ENCODE results near the gene CHI3L1.

Gene CHI3L1

DNA sequence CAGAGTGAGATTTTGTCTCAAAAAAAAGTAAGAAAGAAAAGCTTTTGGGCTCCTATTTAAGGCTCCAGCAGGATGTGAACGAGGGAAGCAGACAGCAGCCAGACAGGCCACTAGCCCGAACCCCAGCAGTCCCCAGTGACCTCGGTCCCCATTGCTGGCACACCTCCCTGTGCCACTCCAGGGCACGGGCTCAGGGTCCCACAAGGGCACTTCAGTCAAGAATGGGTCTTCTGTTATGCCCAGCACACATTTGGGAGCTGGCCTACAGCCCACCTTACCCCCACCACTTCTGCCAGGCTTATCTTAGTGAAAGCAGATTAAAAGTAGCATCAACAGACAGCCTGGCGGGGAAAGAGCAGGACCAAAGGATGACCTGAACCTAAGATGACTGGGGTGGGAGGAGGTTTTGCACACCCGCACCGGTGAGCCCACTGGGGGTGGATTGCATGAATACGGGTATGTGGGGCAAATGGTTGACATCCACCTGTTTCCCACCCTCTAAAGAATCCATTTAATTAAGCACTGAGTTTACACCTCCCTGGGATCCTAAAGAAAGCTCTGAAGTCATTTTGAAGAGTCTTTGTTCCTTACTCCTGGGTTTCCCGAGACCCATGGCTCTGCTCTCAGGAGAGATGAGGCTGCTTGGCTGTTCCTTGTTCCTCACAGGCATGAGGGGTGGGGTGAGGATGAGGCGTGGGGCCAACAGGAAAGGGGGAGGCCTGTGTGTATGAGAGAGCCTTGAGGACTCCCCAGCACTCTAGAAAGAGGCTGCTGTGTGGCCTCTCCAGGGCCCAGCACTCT, 4.7 kb downstream of the CHI3L1 start:
- DNase-seq (ENCODE audit: low read depth), result no peak

DNA sequence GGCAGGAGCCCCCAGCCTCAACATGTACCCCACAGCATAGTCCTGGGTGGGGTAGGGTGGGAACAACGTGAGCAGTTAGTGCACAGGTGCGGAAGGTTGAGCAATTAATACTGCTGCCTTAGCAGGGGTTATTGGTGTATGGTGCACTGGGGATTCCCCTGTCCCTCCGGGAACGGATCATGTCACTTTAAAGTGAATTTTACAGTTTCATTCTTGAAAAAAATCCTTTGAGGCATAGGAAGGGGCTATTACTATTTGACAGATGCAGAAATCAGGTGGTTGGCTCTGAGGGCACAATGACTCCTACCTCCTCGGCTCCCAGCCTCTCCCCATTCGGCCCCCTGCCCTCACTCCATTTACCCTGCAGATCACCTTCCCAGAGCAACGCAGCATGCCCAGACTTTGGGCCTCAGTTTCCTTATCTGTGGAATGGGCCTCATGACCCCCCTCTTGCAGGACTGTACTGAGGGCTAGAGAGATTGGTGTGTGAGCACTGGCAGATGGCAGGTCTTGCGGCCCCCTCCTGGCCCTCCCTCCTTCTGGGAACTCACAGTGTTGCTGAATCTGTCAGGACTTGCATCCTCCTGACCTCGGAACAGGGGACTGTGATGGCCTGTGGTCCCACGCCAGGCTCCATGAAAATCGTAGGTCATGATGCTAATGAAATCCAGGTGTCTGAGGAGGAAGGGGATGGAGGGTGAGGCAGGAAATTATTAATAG, 5.7 kb downstream of the CHI3L1 start:
- no peak for DNase-seq (ENCODE audit: low read depth)

DNA sequence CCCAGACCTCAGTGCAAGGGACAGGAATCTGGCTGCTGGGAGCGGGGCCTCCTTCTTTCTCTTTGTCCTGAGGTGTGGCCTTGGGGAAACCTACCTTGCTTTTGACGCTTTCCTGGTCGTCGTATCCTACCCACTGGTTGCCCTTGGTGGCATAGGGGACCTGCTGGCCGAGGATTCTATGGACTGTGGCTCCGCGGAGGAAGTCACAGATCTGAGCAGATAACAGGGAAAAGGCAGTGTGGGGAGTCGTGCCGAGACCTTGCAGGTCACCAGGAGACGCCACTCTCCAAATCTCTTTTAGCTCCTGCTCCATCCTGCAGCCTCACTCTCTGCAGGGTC, 6.9 kb downstream of the CHI3L1 start:
- no peak for DNase-seq (ENCODE audit: low read depth)

DNA sequence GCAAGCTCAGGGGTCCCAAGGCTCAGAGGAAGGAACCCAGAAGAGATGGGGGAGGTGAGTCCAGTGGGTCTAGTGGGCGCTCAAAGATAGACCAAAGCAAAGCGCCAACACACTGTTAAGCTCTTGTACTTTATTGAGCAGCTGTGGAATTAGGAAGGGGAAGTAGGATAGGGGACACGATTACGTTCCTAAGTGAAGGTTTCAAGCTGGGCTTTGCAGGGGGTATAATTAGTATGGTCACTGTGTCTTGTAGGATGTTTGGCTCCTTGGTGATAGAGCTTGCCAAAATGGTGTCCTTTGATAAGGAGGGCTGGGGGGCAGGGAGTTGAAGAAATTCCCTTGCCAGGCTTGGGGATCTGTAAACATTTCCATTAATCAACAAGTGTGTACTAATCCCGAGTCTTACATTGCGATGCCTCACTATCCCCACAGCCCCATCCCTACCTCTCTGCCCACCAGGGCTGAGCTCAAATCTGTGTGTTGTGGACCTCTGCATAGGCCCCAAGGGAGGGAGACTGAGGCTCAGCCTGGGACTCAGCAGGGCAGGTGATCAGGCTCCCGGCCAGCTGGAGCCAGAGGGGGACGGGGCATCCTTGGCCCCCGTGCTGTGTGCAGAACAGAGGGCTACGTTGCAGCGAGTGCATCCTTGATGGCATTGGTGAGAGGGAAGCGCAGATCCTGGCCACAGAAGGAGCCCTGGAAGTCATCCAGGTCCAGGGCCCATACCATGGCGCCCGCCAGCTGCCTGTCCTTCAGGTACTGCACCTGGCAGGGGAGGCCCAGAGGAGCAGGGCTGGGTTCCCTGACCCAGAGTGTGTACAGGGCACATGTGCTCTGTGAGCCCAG, 7.5 kb downstream of the CHI3L1 start:
- no peak for DNase-seq (ENCODE audit: low read depth)

DNA sequence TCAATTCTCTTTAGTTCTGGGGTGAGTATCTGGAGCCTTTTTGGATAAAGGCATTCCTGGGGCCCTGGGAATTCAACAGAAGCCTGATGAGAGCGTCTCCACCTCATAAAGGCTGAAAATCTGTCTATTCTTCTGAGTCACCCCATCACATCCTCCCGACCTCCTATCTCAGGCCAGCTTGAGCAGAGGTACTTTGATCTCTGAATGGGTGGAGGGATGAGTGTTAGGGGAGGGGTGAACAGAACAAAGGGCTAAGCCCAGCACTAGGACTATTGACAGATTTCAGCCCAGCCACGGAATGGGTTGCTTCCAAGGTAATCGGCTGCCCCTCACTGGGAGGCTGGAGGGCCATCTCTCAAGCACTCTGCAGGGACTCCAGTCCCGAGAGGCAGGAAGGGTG, 8.4 kb downstream of the CHI3L1 start:
- DNase-seq (ENCODE audit: low read depth), result no peak

DNA sequence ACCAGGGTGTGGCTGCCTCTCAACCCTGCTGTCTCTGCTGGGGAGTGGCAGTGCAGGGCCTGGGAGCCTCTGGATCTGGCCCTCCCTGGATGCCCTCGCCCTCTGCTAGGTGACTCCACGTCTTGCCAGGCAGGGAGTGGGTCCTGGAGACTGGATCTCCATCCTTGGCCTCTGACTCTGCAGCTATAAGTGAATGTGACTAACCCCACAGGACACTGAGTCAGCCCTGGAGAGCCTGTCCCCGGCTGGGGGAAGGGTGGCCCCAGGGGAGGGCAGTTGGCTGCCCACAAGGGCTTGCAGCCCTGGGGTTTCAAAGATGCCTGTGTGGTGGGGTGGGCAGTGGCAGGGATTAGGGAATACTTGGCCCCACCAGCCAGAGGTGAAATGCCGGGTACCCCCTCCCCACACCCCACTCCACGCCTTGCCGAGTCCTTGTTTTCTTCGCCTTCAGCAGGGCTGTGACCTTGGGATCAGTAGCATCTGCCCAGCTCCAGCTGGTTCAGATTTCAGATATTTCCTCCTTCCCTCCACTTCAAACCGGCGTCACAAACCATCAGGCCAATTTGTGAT, 8.9 kb downstream of the CHI3L1 start:
- DNase-seq (ENCODE audit: low read depth), result no peak

DNA sequence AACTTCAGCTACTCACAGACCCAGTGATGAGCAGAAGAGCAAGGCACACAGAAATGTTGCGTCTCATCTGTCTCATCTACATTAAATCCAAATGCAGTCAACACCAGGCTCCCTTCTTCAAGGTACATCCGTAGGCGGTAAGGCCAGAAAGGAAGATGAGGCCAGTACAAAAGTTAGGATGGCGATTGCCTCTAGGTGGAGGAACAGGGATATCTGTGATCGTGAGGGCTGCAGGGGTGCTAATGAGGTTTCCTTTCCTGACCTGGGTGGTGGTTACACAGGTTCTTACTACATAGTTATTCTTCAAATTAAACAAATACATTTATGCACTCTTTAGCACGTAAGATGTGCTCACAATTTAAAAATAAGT, 9.5 kb downstream of the CHI3L1 start:
- no peak for DNase-seq (ENCODE audit: low read depth)

DNA sequence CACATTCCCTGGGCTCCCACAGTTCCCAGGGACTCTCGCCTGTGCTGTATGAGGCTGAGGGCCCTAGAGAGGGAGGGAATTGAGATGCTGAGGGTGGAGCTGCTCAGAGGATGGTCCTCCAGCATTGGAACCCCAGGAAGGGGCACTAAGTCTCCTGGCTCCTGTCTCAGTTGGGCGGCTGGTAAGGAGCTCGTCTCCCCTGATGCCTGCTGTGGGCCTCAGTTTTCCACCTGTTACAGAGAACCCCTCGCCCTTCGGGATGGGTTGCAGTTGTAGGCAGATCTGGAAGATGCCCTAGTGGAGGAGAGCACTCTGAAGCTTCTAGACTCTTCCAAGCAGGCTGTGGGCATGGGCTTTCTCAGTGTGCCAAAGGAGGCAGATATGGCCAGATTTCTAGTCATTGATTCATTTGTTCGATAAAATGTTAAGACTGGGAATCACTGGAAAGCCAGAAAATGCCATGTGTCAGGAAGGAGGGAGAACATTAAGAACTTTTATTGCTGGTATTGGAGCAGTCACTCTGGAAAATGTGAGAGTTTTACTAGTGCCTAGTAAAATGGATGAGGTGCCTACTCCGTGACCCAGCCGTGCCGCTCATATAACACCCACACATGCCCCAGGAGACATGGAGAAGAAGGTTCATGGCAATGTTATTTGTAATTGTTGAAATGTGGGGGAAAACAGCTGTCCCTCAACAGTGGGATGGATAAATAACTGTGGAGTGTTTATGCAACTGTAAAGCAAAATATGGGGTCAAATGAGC, 10.1 kb downstream of the CHI3L1 start:
- no peak for DNase-seq (ENCODE audit: low read depth)

DNA sequence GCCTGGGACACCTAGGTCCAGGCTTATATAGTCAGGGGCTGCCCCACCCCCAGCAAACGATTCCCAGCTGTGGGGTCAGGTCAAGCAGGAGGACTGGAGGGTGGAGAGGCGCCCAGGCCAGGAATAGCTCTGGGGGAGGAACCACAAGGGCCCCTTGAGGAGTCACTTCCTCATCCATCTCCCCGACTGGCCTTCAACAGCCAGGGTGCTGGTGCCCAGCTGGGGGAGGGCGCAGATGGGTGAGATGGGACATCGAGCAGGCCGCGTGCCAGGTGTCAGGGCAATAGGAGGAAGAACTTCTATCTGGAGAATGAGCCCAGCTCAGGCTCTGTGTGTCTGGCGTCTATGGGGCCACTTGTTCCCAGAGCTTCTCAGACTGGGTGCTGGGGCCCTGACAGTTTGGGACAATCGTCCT, 10.7 kb downstream of the CHI3L1 start:
- DNase-seq (ENCODE audit: low read depth), result no peak

DNA sequence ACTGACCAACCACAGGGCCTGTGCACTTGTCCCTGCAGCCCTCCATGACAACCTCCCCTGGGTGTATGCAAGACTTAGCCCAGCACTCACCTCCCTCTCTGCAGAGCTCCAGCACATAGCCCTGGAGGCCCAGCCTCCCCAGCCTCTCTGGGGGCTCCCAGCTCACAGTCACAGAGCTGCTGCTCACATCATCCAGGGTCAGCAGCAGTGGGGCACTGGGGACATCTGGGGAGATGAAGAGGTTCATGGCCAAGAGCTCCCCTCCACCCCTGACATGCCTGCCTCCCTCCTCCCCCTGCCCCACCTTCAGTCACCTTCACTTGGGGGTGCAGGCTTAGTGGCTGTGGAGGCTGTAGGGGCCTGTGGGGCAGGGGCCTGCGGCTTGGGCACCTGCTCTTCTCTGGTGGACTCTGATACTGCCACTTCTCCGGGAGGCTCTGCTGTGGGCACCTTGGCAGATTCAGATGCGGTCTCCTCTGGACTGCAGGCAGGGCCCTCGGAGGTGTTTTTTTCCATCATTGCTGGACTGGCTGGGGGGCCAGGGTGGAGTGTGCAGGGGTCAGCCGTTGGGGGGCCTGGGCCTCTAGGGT, 11.2 kb downstream of the CHI3L1 start, which contains the start of gene MYBPH:
TSS of gene MYBPH (minus strand) at position 590 of the 590 bp plus-strand sequence. CDS start at position 519, 71 bp downstream.
- DNase-seq (ENCODE audit: low read depth), result no peak

DNA sequence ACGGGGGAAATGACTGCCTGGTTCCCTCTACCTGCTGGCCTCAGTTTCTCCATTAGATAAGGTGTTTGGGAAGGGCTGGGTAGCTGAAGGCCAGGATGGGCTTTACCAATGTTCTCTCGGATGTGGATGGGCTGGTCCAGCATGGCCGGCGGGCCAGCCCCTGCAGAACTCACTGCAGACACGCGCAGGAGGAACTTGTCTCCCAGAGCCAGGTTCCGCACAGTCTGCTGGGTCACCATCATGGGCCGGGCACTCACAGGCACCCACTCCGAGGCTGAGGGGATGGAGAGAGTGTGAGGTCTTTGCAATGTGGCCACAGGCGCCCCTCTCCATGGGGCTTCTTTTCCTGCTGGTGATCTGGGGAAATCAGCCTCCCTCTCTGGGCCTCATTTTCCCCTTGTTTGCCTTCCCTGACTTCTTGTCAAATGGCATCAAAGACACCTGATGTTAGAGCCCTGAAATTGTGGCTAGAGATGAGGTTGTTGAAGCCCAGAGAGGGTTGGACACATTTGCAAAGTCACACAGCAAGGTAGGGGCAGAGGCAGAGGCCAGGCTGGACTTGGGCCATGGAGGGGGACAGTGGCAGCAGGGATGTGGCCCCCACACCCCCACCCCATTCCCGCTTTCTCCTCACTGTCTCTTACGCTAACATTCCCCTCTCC, 12.0 kb downstream of the CHI3L1 start:
- DNase-seq (ENCODE audit: low read depth), result no peak

DNA sequence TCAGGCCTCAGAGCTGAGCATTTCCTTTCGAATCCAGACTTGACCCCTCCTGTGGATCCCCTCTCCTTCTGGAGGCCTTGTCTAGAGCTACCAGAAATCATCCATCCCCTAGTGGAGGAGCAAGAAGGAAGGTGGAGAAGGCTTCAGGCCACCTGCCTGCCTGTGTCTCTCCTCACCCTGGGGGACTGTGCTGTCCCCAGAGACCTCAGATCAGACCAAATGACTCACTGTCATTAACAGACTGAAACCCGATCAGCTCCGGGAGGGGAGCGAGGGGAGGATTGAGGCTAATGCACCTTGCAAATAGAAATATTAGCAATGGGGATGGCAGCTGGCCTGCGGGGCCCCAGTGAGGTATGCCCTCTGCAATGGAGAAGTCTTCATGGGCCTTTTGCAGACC, 12.9 kb downstream of the CHI3L1 start:
- no peak for DNase-seq (ENCODE audit: low read depth)

DNA sequence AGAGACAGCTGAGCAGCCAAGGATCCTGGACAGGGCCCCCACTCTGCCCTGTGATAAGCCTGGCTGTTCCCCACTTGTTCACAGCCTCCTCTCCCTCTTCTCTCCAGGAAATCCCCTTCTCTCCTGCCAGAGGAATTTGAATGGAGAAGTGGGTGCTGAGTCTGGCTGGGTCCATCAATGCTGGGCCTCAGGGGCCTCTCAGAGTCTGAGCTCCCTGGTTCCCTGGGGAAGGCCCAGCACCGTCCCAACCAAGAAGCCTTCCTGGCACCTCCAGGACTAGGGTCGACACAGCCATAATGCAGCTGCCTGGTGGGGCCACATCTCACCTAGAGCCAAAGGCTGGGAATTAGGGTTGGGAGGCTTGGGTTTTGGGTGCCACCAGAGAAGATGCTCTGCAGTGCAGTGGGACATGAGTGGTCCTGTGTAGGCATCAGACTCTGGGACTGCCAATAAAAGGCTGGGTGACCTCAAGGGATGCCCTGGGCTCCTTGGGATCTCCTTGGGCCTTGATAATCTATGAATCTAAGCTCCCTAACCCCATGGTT, 13.4 kb downstream of the CHI3L1 start:
- DNase-seq (ENCODE audit: low read depth), result no peak

DNA sequence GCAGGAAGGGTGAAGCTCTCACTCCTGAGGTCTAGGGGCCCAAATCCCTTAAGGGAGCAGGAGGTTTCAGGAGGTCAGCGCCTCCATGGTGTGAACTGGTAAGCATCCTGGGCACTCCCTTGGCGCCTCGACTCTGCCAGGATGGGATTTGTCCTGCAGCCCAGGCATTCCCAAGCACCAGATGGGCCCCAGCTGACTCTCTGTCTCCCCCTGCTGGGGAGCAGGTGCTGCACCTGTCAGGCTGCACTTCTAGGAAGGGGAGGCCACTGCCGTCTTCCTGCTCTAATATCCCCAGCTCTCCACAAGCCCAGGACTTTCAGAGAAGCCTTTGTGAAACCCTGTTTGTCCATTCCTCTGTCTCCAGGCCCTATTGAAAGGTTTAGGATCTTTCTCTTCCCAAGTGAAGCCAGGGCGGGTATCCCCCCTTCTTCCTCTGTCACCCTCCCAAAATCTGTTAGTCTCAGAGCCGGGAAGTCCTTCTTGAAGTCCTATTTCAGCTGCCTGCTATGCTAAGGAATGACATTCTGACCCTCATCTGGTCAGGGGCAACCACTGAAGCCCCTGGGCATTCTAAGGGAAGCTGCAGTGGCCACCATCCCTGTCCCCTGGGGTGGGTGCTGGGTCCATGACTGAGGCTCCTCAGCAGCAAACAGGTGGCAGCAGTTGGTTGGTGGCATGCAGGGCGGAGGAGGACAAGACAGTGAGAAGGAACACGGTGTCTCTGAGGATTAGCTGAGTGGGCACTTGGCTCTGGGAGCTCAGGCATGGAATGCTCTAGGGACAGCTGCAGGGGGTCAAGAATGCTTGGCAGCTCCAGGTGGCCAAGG, 14.1 kb downstream of the CHI3L1 start:
- peak; percentile 16 for DNase-seq (ENCODE audit: low read depth)

DNA sequence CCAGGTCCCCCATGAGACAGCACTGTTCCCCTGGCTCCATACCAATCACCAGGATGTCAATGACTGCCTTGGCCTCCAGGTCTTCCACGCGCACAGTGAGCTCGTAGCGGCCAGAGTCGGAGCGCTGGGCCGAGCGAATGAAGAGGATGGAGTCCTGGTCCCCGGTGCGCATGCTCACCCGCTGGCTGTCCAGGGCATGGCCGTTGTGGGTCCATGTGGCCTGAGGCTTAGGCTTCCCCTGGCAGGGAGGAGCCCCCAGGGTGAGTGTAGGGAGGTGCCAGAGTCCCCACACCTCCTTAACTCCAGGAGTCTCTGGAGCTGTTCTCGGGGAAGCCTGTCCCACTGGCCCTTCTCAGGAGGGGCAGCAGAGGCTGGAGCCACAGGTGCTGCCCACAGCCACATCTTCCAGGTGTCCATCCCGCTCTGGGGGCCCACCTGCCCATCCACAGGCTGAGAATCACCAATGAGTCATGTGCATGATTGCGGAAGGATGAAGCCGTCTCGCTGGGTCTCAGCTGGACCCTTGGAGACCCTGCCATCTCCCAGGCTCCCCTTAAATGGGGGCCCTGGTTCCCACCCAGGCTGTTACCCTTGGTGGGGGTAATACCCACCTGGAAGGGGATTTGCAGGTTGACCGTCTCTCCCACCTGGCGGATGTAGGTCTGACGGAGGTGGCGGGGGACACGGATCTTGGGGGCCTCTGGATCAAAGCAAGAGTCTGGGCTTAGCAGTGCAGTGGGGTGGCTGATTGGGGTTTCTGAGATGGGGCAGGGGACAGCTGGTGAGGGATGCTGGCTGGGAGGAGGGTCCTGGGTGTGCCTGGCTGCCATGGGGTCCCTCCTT, 14.9 kb downstream of the CHI3L1 start:
- DNase-seq (ENCODE audit: low read depth), result no peak

DNA sequence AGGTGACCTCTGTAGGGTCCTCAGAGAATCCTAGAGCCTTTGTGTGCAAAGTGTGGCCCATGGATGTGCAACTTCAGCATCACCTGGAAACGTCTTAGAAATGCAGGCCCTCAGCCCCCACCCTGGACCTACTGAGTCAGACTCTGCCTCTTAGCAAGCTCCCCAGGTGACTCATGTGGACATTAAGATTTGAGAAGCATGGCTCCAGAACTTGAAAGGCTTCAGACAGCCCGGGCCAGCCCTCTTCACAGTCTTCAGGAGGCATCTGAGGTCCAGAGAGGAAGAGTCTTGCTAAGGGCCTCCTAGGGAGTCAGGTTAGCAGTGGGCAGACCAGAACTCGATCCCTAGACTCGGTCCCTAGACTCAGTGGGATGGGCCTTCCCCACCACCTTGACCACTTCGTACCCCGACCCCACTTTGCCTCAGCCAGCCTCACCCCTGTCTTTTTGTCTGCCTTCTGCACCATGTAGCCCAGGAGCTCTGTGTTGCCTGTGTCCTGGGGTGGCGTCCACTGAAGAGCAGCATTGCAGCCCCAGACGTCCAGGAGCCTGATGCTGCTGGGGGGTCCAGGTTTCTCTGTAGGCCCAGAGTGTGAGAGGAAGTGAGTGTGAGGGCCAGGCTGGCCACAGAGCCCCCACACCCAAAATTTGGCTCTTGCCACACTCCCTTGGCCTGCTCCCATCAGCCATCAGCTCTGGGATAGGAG, 15.7 kb downstream of the CHI3L1 start:
- DNase-seq (ENCODE audit: low read depth), result no peak

DNA sequence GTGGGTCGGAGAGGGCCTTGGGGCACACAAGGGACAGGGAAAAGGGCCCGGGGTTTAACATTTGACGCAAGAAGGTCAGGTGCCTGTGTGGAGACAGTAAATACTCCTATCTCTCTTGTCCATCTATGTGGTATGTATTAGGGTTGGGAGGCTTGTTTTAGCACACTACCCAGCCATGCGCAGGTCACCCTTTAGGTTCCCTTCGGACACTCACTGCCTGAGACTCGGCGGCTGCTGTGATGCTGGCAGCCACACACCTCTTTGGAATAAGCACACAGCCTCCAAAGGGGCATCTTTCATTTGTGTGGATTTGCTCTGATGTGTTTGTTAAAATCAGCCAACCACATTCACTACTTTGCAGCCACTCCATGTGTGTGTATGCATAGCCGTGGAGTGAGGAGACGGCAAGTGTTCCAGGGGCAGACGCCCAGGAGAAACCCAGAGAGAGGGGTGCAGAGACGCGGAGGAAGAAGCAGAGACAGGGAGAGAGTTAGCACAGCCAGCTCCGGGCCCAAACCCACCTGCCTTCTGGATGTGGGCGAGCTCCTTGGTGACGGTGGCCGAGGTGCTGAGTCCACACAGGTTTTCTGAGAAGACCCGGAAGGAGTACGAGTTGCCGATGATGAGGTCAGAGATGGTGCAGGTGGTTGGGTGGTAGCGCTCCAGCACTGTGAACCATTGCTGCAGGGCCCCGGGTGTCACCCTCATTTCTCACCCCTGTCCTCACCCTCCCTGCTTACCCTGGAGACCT, 16.6 kb downstream of the CHI3L1 start:
- no peak for DNase-seq (ENCODE audit: low read depth)

All from stimulated activated CD8-positive, alpha-beta memory T cell treated with anti-CD3 and anti-CD28 coated beads, Interleukin-7, amount 100 ng/mL, for 24 hours (primary cell).